ENCODE measurements around the gene CDK5R1.

DNA sequence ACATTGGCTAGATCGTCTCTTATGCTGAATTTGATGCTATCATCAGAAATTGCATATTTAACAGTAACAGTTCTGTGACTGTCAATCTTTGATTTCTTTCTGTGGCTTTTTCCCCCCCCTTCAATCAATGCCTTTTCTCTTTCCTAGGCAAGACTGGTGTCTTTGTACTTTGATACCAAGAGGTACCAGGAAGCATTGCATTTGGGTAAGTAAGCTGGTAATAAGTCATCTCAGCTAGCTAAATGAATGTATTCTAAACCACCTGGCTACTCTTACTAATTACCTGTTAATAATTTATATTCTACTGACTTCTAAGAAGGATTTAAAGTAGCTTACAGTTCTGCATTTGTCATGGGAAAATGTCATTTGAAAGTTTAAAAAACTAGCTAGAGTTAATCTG is 22.4 kb upstream of the CDK5R1 start:
- TF ChIP-seq, protein P1, sequence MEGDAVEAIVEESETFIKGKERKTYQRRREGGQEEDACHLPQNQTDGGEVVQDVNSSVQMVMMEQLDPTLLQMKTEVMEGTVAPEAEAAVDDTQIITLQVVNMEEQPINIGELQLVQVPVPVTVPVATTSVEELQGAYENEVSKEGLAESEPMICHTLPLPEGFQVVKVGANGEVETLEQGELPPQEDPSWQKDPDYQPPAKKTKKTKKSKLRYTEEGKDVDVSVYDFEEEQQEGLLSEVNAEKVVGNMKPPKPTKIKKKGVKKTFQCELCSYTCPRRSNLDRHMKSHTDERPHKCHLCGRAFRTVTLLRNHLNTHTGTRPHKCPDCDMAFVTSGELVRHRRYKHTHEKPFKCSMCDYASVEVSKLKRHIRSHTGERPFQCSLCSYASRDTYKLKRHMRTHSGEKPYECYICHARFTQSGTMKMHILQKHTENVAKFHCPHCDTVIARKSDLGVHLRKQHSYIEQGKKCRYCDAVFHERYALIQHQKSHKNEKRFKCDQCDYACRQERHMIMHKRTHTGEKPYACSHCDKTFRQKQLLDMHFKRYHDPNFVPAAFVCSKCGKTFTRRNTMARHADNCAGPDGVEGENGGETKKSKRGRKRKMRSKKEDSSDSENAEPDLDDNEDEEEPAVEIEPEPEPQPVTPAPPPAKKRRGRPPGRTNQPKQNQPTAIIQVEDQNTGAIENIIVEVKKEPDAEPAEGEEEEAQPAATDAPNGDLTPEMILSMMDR (IDR thresholded peaks at IDR 0.05): no peak
- no peak for TF ChIP-seq POLR2A (IDR thresholded peaks at IDR 0.05)

Data from esophagus squamous epithelium (tissue), 4 donors.